Stimulated activated naive CD4-positive, alpha-beta T cell (primary cell): ENCODE data around the gene CNTNAP2.
"Not testable (repeated sequence)": the region's sequence is repeated elsewhere in the genome, so short reads cannot be mapped to it uniquely, and the experiment has no call there.

Experiments used
- DNase-seq, 6 experiments: peaks; one replicate each; lab custom pipeline; 2025; lab: John Stamatoyannopoulos, UW

Gene CNTNAP2

GRCh38 chr7:148397551-148397950, 2280.9 kb downstream of the CNTNAP2 start:
- DNase-seq = no peak

GRCh38 chr7:148397985-148398384, 2281.4 kb downstream of the CNTNAP2 start:
- no peak for DNase-seq

GRCh38 chr7:148398844-148399365, 2282.3 kb downstream of the CNTNAP2 start:
- no peak for DNase-seq

GRCh38 chr7:148400101-148400500, 2283.5 kb downstream of the CNTNAP2 start:
- no peak for DNase-seq

GRCh38 chr7:148402159-148402558, 2285.6 kb downstream of the CNTNAP2 start:
- no peak for DNase-seq

GRCh38 chr7:148403466-148403993, 2286.9 kb downstream of the CNTNAP2 start:
- DNase-seq = no peak

- DNase-seq = no peak
Measured at GRCh38 chr7:148408307-148408706, 2291.7 kb downstream of the CNTNAP2 start.

- DNase-seq = no peak
Measured at GRCh38 chr7:148410905-148411304, 2294.3 kb downstream of the CNTNAP2 start.

- no peak for DNase-seq
Measured at GRCh38 chr7:148412691-148413090, 2296.1 kb downstream of the CNTNAP2 start.

- DNase-seq = no peak
Measured at GRCh38 chr7:148419856-148420832, 2303.5 kb downstream of the CNTNAP2 start.

- no peak for DNase-seq
Measured at GRCh38 chr7:148422030-148422429, 2305.4 kb downstream of the CNTNAP2 start.

GRCh38 chr7:148426393-148426792, 2309.8 kb downstream of the CNTNAP2 start:
- DNase-seq = not testable (repeated sequence)

GRCh38 chr7:148430690-148431089, 2314.1 kb downstream of the CNTNAP2 start:
- DNase-seq = not testable (repeated sequence)

- no peak for DNase-seq
Measured at GRCh38 chr7:148433521-148434180, 2317.1 kb downstream of the CNTNAP2 start.

GRCh38 chr7:148434181-148434757, 2317.7 kb downstream of the CNTNAP2 start:
- DNase-seq = no peak

GRCh38 chr7:148434887-148435286, 2318.3 kb downstream of the CNTNAP2 start:
- no peak for DNase-seq

- no peak for DNase-seq
Measured at GRCh38 chr7:148435715-148436114, 2319.1 kb downstream of the CNTNAP2 start.

GRCh38 chr7:148436135-148436534, 2319.5 kb downstream of the CNTNAP2 start:
- no peak for DNase-seq

GRCh38 chr7:148436571-148436970, 2320.0 kb downstream of the CNTNAP2 start:
- no peak for DNase-seq

GRCh38 chr7:148437043-148437442, 2320.4 kb downstream of the CNTNAP2 start:
- DNase-seq = no peak

GRCh38 chr7:148442141-148442655, 2325.6 kb downstream of the CNTNAP2 start:
- no peak for DNase-seq

- no peak for DNase-seq
Measured at GRCh38 chr7:148442933-148443332, 2326.3 kb downstream of the CNTNAP2 start.
